ENCODE results near the gene NPEPPS.
A peak's percentile ranks its signal among the peaks of the same experiment; 100 is the strongest.
"Not testable (repeated sequence)": the region's sequence is repeated elsewhere in the genome, so short reads cannot be mapped to it uniquely, and the experiment has no call there.

NPEPPS gene

DNA sequence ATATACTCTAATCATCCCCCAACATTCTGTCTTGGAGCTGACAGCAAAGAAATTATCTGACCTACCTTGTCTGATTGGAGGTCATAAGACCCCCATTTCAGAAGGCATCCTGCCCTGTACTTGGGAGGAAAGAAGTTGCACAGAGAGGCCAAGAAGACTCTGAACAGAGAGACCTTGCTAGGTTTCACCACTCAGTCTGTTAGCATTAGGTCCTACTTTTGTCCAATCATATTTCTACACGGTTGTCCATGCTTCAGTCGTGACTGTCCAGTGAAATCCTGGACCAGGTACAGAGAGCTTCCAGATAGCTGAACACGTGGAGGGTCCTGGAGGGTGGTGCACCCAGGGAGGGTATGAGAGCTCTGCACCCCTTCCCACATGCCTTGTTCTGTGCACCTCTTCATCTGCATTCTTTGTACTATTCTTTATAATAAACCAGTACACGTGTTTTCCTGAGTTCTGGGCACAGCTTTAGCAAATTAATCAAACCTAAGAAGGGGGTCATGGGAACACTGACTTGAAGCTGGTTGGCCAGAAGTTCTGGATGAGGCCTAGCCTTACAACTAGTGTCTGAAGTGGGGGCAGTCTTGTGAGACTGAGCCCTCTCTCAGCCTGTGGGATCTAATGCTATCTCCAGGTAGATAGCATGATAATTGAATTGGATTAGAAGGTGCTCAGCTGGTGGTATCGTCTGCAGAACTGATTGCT is 30.9 kb downstream of the NPEPPS start:
- not testable (repeated sequence) for DNase-seq

DNA sequence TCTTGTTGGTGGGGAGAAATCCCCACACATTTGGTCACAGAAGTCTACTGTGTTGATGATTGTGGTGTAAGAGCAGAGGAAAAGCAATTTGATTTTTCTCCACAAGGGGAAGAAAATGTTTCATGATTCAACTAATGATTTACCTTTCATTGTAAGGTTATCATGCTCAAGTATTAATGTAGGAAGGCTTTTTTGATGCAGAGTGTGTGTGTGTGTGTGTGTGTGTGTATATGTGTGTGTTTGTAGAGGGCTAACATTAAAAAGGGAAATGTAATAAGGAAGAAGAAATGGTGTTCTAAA is 31.4 kb downstream of the NPEPPS start:
- not testable (repeated sequence) for DNase-seq

- not testable (repeated sequence) for DNase-seq
Measured at GRCh38 chr17:47567261-47567660, 36.4 kb downstream of the NPEPPS start.

DNA sequence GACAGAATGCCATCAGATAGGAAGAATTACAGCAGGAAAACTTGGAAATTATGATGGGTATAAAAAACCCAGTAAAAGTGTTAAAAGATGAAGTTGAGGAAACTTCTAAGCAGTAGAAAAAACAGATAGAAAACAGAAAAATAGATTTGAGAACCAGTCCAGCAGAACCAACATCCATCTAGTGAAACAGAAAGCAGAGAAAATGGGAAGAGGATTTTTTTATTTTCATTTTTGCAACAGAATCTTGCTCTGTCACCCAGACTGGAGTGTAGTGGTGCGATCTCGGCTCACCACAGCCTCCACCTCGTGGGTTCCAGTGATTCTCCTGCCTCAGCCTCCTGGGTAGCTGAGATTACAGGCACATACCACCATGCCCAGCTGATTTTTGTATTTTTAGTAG is 41.7 kb downstream of the NPEPPS start:
- DNase-seq = not testable (repeated sequence)

- DNase-seq = not testable (repeated sequence)
Measured at GRCh38 chr17:47582416-47582815, 51.5 kb downstream of the NPEPPS start.

- DNase-seq = not testable (repeated sequence)
Measured at GRCh38 chr17:47586378-47587055, 55.6 kb downstream of the NPEPPS start.

- DNase-seq = not testable (repeated sequence)
Measured at GRCh38 chr17:47593522-47593921, 62.6 kb downstream of the NPEPPS start.

GRCh38 chr17:47603830-47604597 is 73.1 kb downstream of the NPEPPS start:
- DNase-seq = peak; percentile 71

GRCh38 chr17:47604598-47604927 is 73.7 kb downstream of the NPEPPS start:
- DNase-seq = no peak

GRCh38 chr17:47605011-47605410 is 74.1 kb downstream of the NPEPPS start:
- DNase-seq = no peak

GRCh38 chr17:47607481-47607880 is 76.6 kb downstream of the NPEPPS start:
- DNase-seq = no peak

GRCh38 chr17:47611372-47612350 is 80.8 kb downstream of the NPEPPS start:
- DNase-seq = no peak

DNA sequence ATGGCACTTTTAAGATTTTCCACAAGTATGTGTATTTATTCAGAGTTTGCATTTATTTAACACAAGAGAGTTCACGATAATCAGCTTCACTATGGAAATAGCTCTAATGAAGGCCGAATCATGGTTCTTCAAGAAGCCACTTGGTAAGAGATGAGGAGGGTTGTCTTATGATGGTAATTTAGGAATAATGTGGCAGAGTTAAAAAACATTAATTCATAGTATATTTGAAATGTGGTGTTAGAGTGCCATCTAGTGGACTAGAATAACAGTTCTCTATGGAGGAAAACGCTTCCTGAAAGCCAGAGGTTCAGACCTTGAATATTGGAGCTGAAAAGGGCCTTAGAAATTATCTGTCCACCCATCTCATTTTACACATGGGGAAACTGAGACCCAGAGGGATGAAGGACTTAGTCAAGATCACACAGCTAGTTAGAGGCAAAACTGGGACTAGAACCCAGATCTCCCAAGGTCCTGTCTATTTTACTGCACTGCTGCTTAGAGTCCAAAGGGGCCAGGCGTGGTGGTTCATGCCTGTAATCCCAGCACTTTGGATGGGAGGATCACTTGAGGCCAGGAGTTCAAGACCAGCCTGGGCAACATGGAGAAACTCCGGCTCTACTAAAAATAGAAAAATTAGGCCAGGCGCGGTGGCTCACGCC is 85.0 kb downstream of the NPEPPS start:
- DNase-seq = peak; percentile 35

- DNase-seq = no peak
Measured at GRCh38 chr17:47618410-47618809, 87.5 kb downstream of the NPEPPS start.

DNA sequence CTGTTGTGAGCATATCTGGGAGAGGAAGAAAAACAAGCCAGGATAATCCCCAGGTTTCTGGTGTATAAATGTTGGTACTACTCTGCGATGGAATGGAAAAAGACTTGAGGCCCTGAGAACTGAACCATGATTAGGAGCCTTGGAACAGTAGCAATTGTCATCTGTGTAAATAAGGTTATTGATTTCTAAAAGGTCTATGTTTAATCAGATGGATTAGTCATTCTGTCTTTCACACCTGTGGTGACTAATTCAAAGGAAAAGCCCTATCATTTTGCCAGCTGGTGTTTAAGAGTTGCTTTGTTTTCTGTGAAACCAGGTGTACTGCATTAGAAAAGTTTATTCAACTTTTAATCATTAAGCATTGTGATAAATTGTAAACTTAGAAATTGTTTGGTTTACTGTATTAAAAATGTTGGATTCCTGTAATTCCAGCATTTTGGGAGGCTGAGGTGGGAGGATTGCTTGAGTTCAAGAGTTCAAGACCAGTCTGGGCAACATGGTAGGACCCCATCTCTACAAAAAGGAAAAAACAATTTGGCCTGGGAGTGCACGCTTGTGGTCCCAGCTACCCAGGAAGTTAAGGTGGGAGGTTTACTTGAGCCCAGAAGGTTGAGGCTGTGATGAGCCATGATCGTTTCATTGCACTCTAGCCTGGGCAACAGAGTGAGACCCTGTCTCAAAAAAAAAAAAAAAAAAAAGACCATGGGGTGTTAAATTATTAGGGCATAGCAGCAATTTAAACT is 89.8 kb downstream of the NPEPPS start:
- DNase-seq = no peak

GRCh38 chr17:47621293-47622179 is 90.6 kb downstream of the NPEPPS start:
- peak; percentile 89 for DNase-seq

GRCh38 chr17:47622180-47622549 is 91.3 kb downstream of the NPEPPS start:
- DNase-seq = no peak

- DNase-seq = no peak
Measured at GRCh38 chr17:47624727-47625068, 93.8 kb downstream of the NPEPPS start.

DNA sequence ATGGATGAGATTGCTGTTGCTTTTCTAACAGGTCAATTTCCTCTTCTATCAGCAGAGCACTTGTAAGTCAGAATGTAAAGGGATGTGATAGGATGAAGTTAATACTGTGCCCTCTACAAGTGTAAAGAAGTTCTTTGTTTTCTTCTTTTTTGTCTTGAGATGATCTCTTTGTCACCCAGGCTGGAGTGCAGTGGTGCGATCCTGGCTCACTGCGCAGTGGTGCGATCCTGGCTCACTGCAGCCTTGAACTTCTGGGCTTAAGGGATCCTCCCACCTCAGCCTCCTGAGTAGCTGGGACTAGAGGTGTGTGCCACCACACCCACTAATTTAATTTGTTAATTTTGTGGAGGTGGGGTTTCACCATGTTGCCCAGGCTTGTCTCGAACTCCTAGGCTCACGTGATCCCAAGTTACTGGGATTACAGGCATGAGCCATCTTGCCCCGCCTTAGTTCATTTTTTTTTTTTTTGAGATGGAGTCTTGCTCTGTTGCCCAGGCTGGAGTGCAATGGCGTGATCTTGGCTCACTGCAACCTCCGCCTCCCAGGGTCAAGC is 97.2 kb downstream of the NPEPPS start:
- no peak for DNase-seq

- DNase-seq = no peak
Measured at GRCh38 chr17:47629826-47630225, 98.9 kb downstream of the NPEPPS start.
